AG08395 (cell line): ENCODE data around the gene CLNK.

ENCODE experiments used
- DNase-seq: peaks from one replicate; pipeline ENCODE4 v3.0.0; 2012; ENCODE audit warnings: mixed read lengths, low spot score

The CLNK gene

DNA sequence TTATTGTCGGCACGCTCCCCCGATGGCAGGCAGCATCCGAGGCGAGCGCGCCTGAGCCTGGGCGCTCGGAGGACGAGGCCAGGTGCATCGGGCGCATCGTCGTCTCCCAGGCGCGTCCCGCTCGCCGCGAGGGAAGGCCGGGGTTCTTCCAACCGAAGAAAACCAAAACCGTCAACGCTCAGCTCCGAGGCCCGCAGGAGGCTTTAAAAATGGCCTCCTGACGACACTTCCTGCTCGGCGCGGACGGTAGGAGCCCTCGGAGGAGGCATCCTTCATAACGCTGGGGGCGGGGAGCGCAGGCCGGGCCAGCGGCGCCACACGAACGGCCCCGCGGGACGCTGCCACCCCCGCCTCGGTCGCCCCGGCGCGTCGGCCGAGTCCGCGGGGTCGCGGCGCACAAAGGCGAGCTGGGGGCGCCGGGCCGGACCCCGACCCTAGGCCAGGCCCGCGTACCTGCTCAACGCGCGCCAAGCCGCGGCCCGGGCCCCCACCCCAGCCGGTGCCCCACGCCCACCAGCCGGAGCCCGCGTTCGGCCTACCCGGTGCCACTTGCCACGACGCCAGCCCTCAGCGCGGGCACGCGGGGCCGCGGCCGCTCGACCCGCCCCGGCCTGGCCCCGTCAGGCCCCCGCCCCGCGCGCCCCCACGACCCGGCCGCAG is 227.8 kb downstream of the CLNK start:
- no peak for DNase-seq

DNA sequence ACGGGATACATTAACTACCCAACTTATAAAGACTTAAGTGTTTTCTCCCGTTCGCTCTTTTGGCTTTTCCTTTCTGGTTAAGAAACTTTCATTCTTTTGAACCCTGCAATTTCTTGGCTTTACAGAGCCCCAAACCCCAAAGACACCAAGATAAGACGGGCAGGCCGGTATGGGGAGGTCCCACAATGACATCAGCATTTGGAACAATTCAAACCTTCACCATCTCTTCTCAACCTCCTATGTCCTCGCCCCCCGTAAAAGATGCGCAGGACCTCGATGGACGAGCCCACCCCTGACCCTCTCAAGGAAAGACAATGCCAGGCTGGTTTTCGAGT is 228.3 kb downstream of the CLNK start:
- DNase-seq: no peak

DNA sequence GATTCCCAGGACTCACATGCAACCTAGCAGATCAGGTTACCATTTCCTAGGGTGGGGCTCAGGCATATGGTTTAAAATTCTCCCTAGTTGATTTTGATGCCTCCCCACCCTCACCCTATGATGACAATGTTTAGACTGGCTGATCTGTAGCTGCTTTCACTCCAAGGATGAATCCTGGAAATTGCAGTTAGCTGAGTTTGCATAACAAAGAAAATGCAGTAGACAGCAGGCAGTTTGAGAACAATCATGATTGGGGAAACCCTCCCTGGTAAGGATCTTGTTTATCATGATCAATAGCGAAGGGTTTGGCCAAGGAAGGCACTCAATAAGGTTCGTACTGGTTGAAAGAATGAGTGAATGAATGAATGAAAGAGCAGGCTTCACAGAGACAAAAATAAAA is 229.4 kb downstream of the CLNK start:
- no peak for DNase-seq

DNA sequence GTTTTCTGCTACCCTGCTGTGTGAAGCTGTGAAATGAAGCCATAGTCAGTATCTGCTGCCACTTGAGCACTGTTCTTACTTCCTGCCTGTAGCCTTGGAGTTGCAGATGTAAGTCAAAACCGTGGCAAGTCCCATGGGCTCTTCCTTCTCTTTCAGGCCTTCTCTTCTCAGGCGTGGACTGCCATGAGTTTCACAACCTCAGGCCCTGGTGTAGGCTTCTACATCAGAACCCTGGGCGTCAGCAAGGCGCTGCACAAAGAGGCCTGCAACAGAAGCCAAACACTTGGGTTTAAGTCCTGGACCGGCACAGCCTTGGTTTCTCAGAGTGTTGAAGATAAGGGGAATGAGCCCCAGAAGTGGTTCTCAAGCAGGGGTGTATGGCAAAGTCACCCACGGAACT is 229.8 kb downstream of the CLNK start:
- no peak for DNase-seq

- DNase-seq: no peak
Observed at GRCh38 chr4:10454121-10454520, 230.4 kb downstream of the CLNK start.

DNA sequence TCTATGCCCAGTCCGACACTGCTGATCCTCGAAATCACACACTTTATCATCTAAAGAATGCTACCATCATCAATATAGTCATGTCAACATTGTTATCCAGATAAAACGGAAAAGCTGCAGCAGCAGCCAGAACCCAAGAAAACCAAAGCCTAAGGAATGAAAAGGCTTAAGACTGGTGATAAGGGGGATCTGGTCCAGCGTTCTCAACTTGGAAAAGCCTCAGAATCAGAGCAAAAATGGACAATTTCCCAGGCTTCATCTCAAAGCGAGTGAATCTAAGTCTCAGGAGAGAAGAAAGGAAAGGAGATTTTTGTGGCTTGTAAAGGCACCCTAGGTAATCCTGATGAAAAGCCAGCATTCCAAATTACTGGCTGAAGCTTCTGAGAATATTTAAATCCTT is 235.6 kb downstream of the CLNK start:
- no peak for DNase-seq

- no peak for DNase-seq
Observed at GRCh38 chr4:10442976-10443375, 241.6 kb downstream of the CLNK start.

GRCh38 chr4:10441512-10441911 is 243.1 kb downstream of the CLNK start:
- no peak for DNase-seq

GRCh38 chr4:10438924-10439323 is 245.6 kb downstream of the CLNK start:
- DNase-seq: no peak

GRCh38 chr4:10437735-10438134 is 246.8 kb downstream of the CLNK start:
- no peak for DNase-seq
